Smooth muscle cell (in vitro differentiated cells): ENCODE measurements around the gene PNLIPRP2. TPM values are rescaled to one million over a fixed set of nuclear protein-coding genes. Genes with fewer than 3 reads are reported as not detected.

Source experiments
- DNase-seq: peaks from one replicate; lab custom pipeline; 2025; ENCODE audit not compliant: unreplicated experiment; lab: John Stamatoyannopoulos, UW
- H2AFZ ChIP-seq: fragments of 200-600 bp; sonication (generic); 2 replicates; pipeline ENCODE4 v1.6.0; 2016; ENCODE audit warnings: antibody characterized with exemption, low read depth, mild to moderate bottlenecking
- H3F3A ChIP-seq: fragments of 200-600 bp; sonication (generic); 2 replicates; pipeline ENCODE4 v1.6.0; 2017; ENCODE audit warnings: antibody characterized with exemption, low read depth
- H3K27ac ChIP-seq: fragments of 200-600 bp; sonication (generic); 2 replicates; pipeline ENCODE4 v1.5.1; 2016; ENCODE audit warnings: low read depth, mild to moderate bottlenecking
- H3K27me3 ChIP-seq: fragments of 200-600 bp; sonication (generic); 2 replicates; pipeline ENCODE4 v1.6.1; 2016; ENCODE audit warnings: low read depth, mild to moderate bottlenecking
- H3K36me3 ChIP-seq: fragments of 200-600 bp; sonication (generic); 2 replicates; pipeline ENCODE4 v1.5.1; 2016; ENCODE audit warnings: low read depth
- H3K4me1 ChIP-seq: fragments of 200-600 bp; sonication (generic); 2 replicates; pipeline ENCODE4 v1.5.1; 2016; ENCODE audit warnings: low read depth
- H3K4me2 ChIP-seq: fragments of 200-600 bp; sonication (generic); 2 replicates; pipeline ENCODE4 v1.6.0; 2016; ENCODE audit warnings: mild to moderate bottlenecking
- H3K4me3 ChIP-seq: fragments of 200-600 bp; sonication (generic); 2 replicates; pipeline ENCODE4 v1.5.1; 2016; ENCODE audit warnings: mild to moderate bottlenecking
- H3K79me2 ChIP-seq: fragments of 200-600 bp; sonication (generic); 2 replicates; pipeline ENCODE4 v1.6.0; 2016; ENCODE audit warnings: low read depth, mild to moderate bottlenecking
- H3K9ac ChIP-seq: fragments of 200-600 bp; sonication (generic); 2 replicates; pipeline ENCODE4 v1.6.0; 2016; ENCODE audit warnings: low read depth
- H3K9me3 ChIP-seq: fragments of 200-600 bp; sonication (generic); replicated peaks from 2 replicates; pipeline ENCODE4 v1.5.1; 2016; ENCODE audit warnings: low read depth
- H4K20me1 ChIP-seq: fragments of 200-600 bp; sonication (generic); 2 replicates; pipeline ENCODE4 v1.6.0; 2016; ENCODE audit warnings: low read depth
- CTCF ChIP-seq: fragments of 200-600 bp; sonication (generic); IDR thresholded peaks from 2 replicates; pipeline ENCODE4 v1.5.1; 2017; ENCODE audit warnings: borderline replicate concordance, mild to moderate bottlenecking, antibody characterized with exemption; ENCODE audit not compliant: insufficient read depth, poor library complexity, severe bottlenecking
- WGBS: methylation state at CpG from one replicate; pipeline ENCODE4 v1.1.7; 2016; ENCODE audit warnings: low lambda C conversion rate; 5-methylcytosine and 5-hydroxymethylcytosine counted together
- polyA plus RNA-seq: library from polyadenylated mRNA; unstranded; fragments of >200 nt; fragmentation: Nextera tagmentation; extraction: Ambion mirVana; gene quantifications from 2 replicates; pipeline ENCODE4 v1.2.1, GENCODE V29; 2016
- total RNA-seq: library from RNA; depleted of rRNA; stranded (reverse); fragments of >200 nt; gene quantifications from 2 replicates; pipeline ENCODE4 v1.2.3, GENCODE V29; 2014

PNLIPRP2 gene
- total and polyA plus RNA-seq, 2 experiments from 2014 or later: not detected

- Histone ChIP-seq H3K4me1 (peaks cover 10% of the 10 kb centered on the region), H3K79me2 (no peaks in the 10 kb centered on the region), H2AFZ (no peak overlapping the region), H3F3A (no peaks in the 10 kb centered on the region), H3K9ac (no peak overlapping the region), H3K9me3 (no peaks in the 10 kb centered on the region), H3K4me2 (no peak overlapping the region), H3K36me3 (no peaks in the 10 kb centered on the region), H3K4me3 (no peak overlapping the region), H3K27ac (no peak overlapping the region), H4K20me1 (no peaks in the 10 kb centered on the region), H3K27me3 (no peaks in the 10 kb centered on the region)
- no peak for DNase-seq
- no peak for TF ChIP-seq CTCF
- 87% methylated on average over 13 of the region's 13 CpGs for WGBS
Observed at GRCh38 chr10:116665541-116666125, 44.9 kb downstream of the PNLIPRP2 start.

- no peak overlapping the region for H3K4me3 ChIP-seq
- H3F3A ChIP-seq: no peaks in the 10 kb centered on the region
- DNase-seq: no peak
- peaks cover 10% of the 10 kb centered on the region for H3K4me1 ChIP-seq
- no peaks in the 10 kb centered on the region for H3K79me2 ChIP-seq
- no peak overlapping the region for H2AFZ ChIP-seq
- H3K9me3 ChIP-seq: no peaks in the 10 kb centered on the region
- H3K4me2 ChIP-seq: no peak overlapping the region
- TF ChIP-seq CTCF: no peak
- no peak overlapping the region for H3K27ac ChIP-seq
- 95% methylated on average over 3 of the region's 3 CpGs for WGBS
- no peak overlapping the region for H3K9ac ChIP-seq
- H3K36me3 ChIP-seq: no peaks in the 10 kb centered on the region
- no peaks in the 10 kb centered on the region for H3K27me3 ChIP-seq
- H4K20me1 ChIP-seq: no peaks in the 10 kb centered on the region
Observed at GRCh38 chr10:116667484-116667883, 46.7 kb downstream of the PNLIPRP2 start.

GRCh38 chr10:116668018-116668417, 47.3 kb downstream of the PNLIPRP2 start:
- Histone ChIP-seq H2AFZ (no peak overlapping the region), H3K79me2 (no peaks in the 10 kb centered on the region), H3K4me3 (no peak overlapping the region), H3K4me1 (peaks cover 10% of the 10 kb centered on the region), H3K36me3 (no peaks in the 10 kb centered on the region), H3K9me3 (no peaks in the 10 kb centered on the region), H3F3A (no peaks in the 10 kb centered on the region), H4K20me1 (no peaks in the 10 kb centered on the region), H3K9ac (no peak overlapping the region), H3K27ac (no peak overlapping the region), H3K4me2 (no peak overlapping the region), H3K27me3 (no peaks in the 10 kb centered on the region)
- DNase-seq: no peak
- WGBS: 97% methylated on average over 9 of the region's 9 CpGs
- no peak for TF ChIP-seq CTCF

- Histone ChIP-seq H4K20me1 (no peaks in the 10 kb centered on the region), H3K9ac (no peak overlapping the region), H3K27ac (no peak overlapping the region), H3K27me3 (no peaks in the 10 kb centered on the region), H2AFZ (no peak overlapping the region), H3K36me3 (no peaks in the 10 kb centered on the region), H3F3A (no peaks in the 10 kb centered on the region), H3K4me3 (no peak overlapping the region), H3K4me2 (no peak overlapping the region), H3K4me1 (peaks cover 10% of the 10 kb centered on the region), H3K9me3 (no peaks in the 10 kb centered on the region), H3K79me2 (no peaks in the 10 kb centered on the region)
- DNase-seq: no peak
- no peak for TF ChIP-seq CTCF
- WGBS: 95% methylated on average over 2 of the region's 2 CpGs
Observed at GRCh38 chr10:116668446-116668845, 47.7 kb downstream of the PNLIPRP2 start.
